SK-N-SH treated with all-trans-retinoic acid at 6 μM for 48 hours (cell line): ENCODE measurements around the gene PEX19.

ENCODE experiments used
- ATAC-seq: fragments of 200-7000 bp; cut with Tn5 transposase; 3 replicates; pipeline ENCODE4 v1.9.1; 2020; ENCODE audit warnings: mild to moderate bottlenecking, moderate library complexity
- ARNTL ChIP-seq: fragments of 450-650 bp; formaldehyde crosslinking; IDR thresholded peaks from 2 replicates; pipeline ENCODE4 v1.5.0; 2020; ENCODE audit warnings: low read depth, mild to moderate bottlenecking, moderate library complexity, borderline replicate concordance
- BACH2 ChIP-seq: fragments of 250-450 bp; sonication (Bioruptor Pico); IDR thresholded peaks from 2 replicates; pipeline ENCODE4 v1.9.0; 2021; ENCODE audit warnings: mild to moderate bottlenecking, borderline replicate concordance
- CSDC2 ChIP-seq: fragments of 250-450 bp; sonication (Bioruptor Pico); IDR thresholded peaks from 2 replicates; pipeline ENCODE4 v1.5.0; 2020; ENCODE audit warnings: mild to moderate bottlenecking, moderate library complexity
- ESRRG ChIP-seq: fragments of 250-450 bp; sonication (Bioruptor Pico); IDR thresholded peaks from 2 replicates; pipeline ENCODE4 v1.6.1; 2021; ENCODE audit warnings: mild to moderate bottlenecking
- GLIS3 ChIP-seq: fragments of 250-450 bp; sonication (Bioruptor Pico); IDR thresholded peaks from 2 replicates; pipeline ENCODE4 v1.5.0; 2020; ENCODE audit warnings: mild to moderate bottlenecking, moderate library complexity
- ISL1 ChIP-seq: fragments of 250-450 bp; sonication (Bioruptor Pico); IDR thresholded peaks from 2 replicates; pipeline ENCODE4 v2.1.2; 2022; ENCODE audit warnings: mild to moderate bottlenecking, moderate library complexity
- OSR1 ChIP-seq: fragments of 250-450 bp; sonication (Bioruptor Pico); IDR thresholded peaks from 2 replicates; pipeline ENCODE4 v1.8.0; 2022; ENCODE audit warnings: moderate library complexity, mild to moderate bottlenecking, inconsistent platforms
- PPARA ChIP-seq: fragments of 250-450 bp; sonication (Bioruptor Pico); IDR thresholded peaks from 2 replicates; pipeline ENCODE4 v1.5.0; 2020; ENCODE audit warnings: mild to moderate bottlenecking, borderline replicate concordance
- RARB ChIP-seq: fragments of 250-450 bp; sonication (Bioruptor Pico); IDR thresholded peaks from 2 replicates; pipeline ENCODE4 v1.8.0; 2021; ENCODE audit warnings: mild to moderate bottlenecking, moderate library complexity
- SNAI2 ChIP-seq: fragments of 250-450 bp; sonication (Bioruptor Pico); IDR thresholded peaks from 2 replicates; pipeline ENCODE4 v1.5.0; 2020; ENCODE audit warnings: mild to moderate bottlenecking, moderate library complexity
- TCF4 ChIP-seq: fragments of 250-450 bp; sonication (Bioruptor Pico); IDR thresholded peaks from 2 replicates; pipeline ENCODE4 v1.8.0; 2021; ENCODE audit warnings: mild to moderate bottlenecking, moderate library complexity, borderline replicate concordance
- TOX ChIP-seq: fragments of 250-450 bp; sonication (Bioruptor Pico); IDR thresholded peaks from 2 replicates; pipeline ENCODE4 v1.8.0; 2021; ENCODE audit warnings: mild to moderate bottlenecking, moderate library complexity, borderline replicate concordance
- ZC3H10 ChIP-seq: fragments of 250-450 bp; sonication (Bioruptor Pico); IDR thresholded peaks from 2 replicates; pipeline ENCODE4 v1.5.1; 2021; ENCODE audit warnings: mild to moderate bottlenecking, moderate library complexity
- ZFP3 ChIP-seq: fragments of 250-450 bp; sonication (Bioruptor Pico); IDR thresholded peaks from 2 replicates; pipeline ENCODE4 v1.5.0; 2020; ENCODE audit warnings: mild to moderate bottlenecking, moderate library complexity
- ZFP30 ChIP-seq: fragments of 450-650 bp; formaldehyde crosslinking; IDR thresholded peaks from 2 replicates; pipeline ENCODE4 v1.5.0; 2022; ENCODE audit warnings: mild to moderate bottlenecking, moderate library complexity
- ZNF565 ChIP-seq: fragments of 450-650 bp; formaldehyde crosslinking; conservative IDR thresholded peaks from 2 replicates; pipeline ENCODE4 v1.5.0; 2020; ENCODE audit warnings: low read depth, mild to moderate bottlenecking, moderate library complexity
- ZNF70 ChIP-seq: fragments of 450-650 bp; formaldehyde crosslinking; IDR thresholded peaks from 2 replicates; pipeline ENCODE4 v1.5.0; 2020; ENCODE audit warnings: mild to moderate bottlenecking, moderate library complexity
- ZNF8 ChIP-seq: fragments of 450-650 bp; formaldehyde crosslinking; IDR thresholded peaks from 2 replicates; pipeline ENCODE4 v1.5.0; 2020; ENCODE audit warnings: mild to moderate bottlenecking, moderate library complexity
- TF ChIP-seq, protein P1 (sequence below): fragments of 250-450 bp; sonication (Bioruptor Pico); IDR thresholded peaks from 2 replicates; pipeline ENCODE4 v1.5.0; 2020; ENCODE audit warnings: mild to moderate bottlenecking, moderate library complexity
- TF ChIP-seq, protein P2 (sequence below): fragments of 250-450 bp; sonication (Bioruptor Pico); IDR thresholded peaks from 2 replicates; pipeline ENCODE4 v1.5.1; 2020; ENCODE audit warnings: low read depth, mild to moderate bottlenecking, moderate library complexity
- TF ChIP-seq, protein P3 (sequence below): fragments of 250-450 bp; sonication (Bioruptor Pico); IDR thresholded peaks from 2 replicates; pipeline ENCODE4 v1.5.1; 2021; ENCODE audit warnings: mild to moderate bottlenecking, moderate library complexity

PEX19 gene

DNA sequence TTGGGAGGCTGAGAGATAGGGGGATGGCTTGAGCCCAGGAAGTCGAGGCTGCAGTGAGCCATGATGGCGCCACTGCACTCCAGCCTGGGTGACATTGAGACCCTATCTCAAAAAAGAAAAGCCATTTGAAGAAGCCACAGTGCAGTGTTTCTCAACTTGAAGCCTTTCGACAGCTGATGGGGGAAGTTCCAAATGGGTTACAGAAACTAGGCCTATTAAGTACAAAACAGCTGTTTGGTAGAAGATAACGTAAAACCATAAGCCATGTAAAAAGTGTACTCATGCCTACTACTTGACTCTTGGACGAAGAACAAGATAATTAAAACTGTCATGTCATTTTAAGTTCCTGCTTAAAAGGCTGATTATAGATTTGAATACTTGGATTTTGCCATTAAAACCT is 41.5 kb upstream of the PEX19 start:
- no peak for TF ChIP-seq TCF4 (CRISPR knock-in tag)
- TF ChIP-seq, protein P1, sequence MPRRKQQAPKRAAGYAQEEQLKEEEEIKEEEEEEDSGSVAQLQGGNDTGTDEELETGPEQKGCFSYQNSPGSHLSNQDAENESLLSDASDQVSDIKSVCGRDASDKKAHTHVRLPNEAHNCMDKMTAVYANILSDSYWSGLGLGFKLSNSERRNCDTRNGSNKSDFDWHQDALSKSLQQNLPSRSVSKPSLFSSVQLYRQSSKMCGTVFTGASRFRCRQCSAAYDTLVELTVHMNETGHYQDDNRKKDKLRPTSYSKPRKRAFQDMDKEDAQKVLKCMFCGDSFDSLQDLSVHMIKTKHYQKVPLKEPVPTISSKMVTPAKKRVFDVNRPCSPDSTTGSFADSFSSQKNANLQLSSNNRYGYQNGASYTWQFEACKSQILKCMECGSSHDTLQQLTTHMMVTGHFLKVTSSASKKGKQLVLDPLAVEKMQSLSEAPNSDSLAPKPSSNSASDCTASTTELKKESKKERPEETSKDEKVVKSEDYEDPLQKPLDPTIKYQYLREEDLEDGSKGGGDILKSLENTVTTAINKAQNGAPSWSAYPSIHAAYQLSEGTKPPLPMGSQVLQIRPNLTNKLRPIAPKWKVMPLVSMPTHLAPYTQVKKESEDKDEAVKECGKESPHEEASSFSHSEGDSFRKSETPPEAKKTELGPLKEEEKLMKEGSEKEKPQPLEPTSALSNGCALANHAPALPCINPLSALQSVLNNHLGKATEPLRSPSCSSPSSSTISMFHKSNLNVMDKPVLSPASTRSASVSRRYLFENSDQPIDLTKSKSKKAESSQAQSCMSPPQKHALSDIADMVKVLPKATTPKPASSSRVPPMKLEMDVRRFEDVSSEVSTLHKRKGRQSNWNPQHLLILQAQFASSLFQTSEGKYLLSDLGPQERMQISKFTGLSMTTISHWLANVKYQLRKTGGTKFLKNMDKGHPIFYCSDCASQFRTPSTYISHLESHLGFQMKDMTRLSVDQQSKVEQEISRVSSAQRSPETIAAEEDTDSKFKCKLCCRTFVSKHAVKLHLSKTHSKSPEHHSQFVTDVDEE (CRISPR knock-in tag) = no peak
- TF ChIP-seq GLIS3 (CRISPR knock-in tag) = no peak
- TF ChIP-seq, protein P2, sequence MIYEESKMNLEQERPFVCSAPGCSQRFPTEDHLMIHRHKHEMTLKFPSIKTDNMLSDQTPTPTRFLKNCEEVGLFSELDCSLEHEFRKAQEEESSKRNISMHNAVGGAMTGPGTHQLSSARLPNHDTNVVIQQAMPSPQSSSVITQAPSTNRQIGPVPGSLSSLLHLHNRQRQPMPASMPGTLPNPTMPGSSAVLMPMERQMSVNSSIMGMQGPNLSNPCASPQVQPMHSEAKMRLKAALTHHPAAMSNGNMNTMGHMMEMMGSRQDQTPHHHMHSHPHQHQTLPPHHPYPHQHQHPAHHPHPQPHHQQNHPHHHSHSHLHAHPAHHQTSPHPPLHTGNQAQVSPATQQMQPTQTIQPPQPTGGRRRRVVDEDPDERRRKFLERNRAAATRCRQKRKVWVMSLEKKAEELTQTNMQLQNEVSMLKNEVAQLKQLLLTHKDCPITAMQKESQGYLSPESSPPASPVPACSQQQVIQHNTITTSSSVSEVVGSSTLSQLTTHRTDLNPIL = no peak
- TF ChIP-seq ESRRG (CRISPR knock-in tag) = no peak
- TF ChIP-seq ZFP30 (CRISPR knock-in tag) = no peak
- TF ChIP-seq ZNF565 (CRISPR knock-in tag) = no peak
- TF ChIP-seq ZNF8 (CRISPR knock-in tag) = no peak
- no peak for ATAC-seq

DNA sequence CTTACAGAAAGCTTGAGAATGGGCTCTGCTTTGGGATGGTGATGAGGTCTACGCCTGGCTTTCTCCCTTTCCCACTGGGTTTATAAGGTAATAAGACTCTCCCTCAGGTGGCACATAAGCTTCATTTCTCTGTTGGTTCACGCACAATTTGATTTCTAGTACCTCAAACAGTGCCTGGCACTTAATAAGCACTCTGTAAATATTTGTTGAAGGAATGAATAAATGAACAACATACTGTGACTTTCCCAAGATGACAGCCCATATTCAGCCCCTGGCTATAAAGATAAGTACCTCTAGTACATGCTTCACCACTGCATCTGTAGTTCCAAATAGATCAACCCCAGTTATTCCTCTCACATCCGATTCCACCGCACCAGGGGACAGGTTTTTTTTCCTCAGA is 40.3 kb upstream of the PEX19 start:
- ATAC-seq = no peak
- no peak for TF ChIP-seq OSR1 (CRISPR knock-in tag)
- no peak for TF ChIP-seq ESRRG (CRISPR knock-in tag)
- no peak for TF ChIP-seq RARB (CRISPR knock-in tag)
- TF ChIP-seq TOX (CRISPR knock-in tag) = no peak
- TF ChIP-seq ZNF565 (CRISPR knock-in tag) = no peak
- TF ChIP-seq, protein P3, sequence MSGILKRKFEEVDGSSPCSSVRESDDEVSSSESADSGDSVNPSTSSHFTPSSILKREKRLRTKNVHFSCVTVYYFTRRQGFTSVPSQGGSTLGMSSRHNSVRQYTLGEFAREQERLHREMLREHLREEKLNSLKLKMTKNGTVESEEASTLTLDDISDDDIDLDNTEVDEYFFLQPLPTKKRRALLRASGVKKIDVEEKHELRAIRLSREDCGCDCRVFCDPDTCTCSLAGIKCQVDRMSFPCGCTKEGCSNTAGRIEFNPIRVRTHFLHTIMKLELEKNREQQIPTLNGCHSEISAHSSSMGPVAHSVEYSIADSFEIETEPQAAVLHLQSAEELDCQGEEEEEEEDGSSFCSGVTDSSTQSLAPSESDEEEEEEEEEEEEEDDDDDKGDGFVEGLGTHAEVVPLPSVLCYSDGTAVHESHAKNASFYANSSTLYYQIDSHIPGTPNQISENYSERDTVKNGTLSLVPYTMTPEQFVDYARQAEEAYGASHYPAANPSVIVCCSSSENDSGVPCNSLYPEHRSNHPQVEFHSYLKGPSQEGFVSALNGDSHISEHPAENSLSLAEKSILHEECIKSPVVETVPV (CRISPR knock-in tag) = no peak
- TF ChIP-seq ZFP30 (CRISPR knock-in tag) = no peak
- no peak for TF ChIP-seq ARNTL (CRISPR knock-in tag)
- no peak for TF ChIP-seq ZNF70 (CRISPR knock-in tag)
- no peak for TF ChIP-seq CSDC2
- no peak for TF ChIP-seq ISL1
- TF ChIP-seq BACH2 (CRISPR knock-in tag) = no peak
- no peak for TF ChIP-seq ZFP3
- no peak for TF ChIP-seq TCF4 (CRISPR knock-in tag)
- no peak for TF ChIP-seq GLIS3 (CRISPR knock-in tag)
- TF ChIP-seq, protein P2 = no peak
- TF ChIP-seq PPARA (CRISPR knock-in tag) = no peak

DNA sequence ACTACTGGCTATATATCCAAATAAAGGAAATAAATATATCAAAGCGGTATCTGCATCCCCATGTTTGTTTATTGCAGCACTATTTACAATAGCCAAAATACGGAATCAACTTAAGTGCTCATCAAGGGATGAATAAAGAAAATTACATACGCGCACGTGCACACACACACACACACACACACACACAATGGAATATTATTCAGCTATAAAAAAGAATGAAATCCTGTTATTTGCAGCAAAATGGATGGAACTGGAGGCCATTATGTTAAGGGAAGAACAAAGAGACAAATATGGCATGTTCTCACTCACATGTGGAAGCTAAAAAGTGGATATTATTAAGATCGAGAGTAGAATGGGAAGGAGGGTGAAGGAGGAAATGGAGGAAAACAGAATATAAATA is 37.9 kb upstream of the PEX19 start:
- ATAC-seq = no peak
- TF ChIP-seq ESRRG (CRISPR knock-in tag) (no peak), BACH2 (CRISPR knock-in tag) (no peak), ZNF565 (CRISPR knock-in tag) (no peak), CSDC2 (no peak), TOX (CRISPR knock-in tag) (no peak), ZC3H10 (CRISPR knock-in tag) (no peak), OSR1 (CRISPR knock-in tag) (no peak), ISL1 (no peak), PPARA (CRISPR knock-in tag) (no peak), ZNF8 (CRISPR knock-in tag) (no peak), ARNTL (CRISPR knock-in tag) (no peak), SNAI2 (CRISPR knock-in tag) (no peak), GLIS3 (CRISPR knock-in tag) (no peak), RARB (CRISPR knock-in tag) (no peak), TCF4 (CRISPR knock-in tag) (no peak)
- TF ChIP-seq, protein P2 = no peak
- TF ChIP-seq, protein P1 (CRISPR knock-in tag) = no peak
